PC-9 (cell line): ENCODE data around the gene AUTS2.

Source experiments
- EZH2 ChIP-seq: fragments of 200-600 bp; sonication (generic); IDR thresholded peaks from 2 replicates; pipeline ENCODE4 v1.8.0; 2017; ENCODE audit warnings: antibody characterized with exemption, low read depth
- TF ChIP-seq, protein P1 (sequence below): fragments of 200-600 bp; sonication (generic); conservative IDR thresholded peaks from 2 replicates; pipeline ENCODE4 v1.6.1; 2017; ENCODE audit warnings: mixed run types, antibody characterized with exemption, mild to moderate bottlenecking, moderate library complexity

DNA sequence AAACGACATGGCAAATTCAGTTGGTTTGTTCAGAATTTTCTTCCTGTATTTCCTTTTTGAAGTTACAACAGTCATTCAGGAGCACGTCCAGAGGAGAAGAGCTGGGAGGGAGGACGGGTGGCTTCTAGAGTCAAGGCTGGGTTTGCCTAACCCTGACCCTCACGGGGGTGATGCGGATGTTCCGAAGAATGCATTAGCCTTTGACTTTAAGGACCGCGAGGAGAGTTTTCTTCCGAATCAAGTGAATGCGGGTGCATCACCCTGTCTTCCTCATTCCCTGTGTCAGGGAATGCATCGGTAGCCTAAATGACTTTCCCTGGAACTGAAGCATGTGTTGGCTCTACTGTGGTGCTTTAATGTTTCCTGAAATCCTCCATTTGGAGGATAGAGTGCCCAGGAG, 1137.0 kb downstream of the AUTS2 start:
- TF ChIP-seq, protein P1, sequence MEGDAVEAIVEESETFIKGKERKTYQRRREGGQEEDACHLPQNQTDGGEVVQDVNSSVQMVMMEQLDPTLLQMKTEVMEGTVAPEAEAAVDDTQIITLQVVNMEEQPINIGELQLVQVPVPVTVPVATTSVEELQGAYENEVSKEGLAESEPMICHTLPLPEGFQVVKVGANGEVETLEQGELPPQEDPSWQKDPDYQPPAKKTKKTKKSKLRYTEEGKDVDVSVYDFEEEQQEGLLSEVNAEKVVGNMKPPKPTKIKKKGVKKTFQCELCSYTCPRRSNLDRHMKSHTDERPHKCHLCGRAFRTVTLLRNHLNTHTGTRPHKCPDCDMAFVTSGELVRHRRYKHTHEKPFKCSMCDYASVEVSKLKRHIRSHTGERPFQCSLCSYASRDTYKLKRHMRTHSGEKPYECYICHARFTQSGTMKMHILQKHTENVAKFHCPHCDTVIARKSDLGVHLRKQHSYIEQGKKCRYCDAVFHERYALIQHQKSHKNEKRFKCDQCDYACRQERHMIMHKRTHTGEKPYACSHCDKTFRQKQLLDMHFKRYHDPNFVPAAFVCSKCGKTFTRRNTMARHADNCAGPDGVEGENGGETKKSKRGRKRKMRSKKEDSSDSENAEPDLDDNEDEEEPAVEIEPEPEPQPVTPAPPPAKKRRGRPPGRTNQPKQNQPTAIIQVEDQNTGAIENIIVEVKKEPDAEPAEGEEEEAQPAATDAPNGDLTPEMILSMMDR = no peak
- no peak for TF ChIP-seq EZH2
